B cell (primary cell): ENCODE results near the gene SMARCD3. TPM values are rescaled to one million over a fixed set of nuclear protein-coding genes. Genes with fewer than 3 reads are reported as not detected.

Source experiments
- ATAC-seq: fragments of 200-7000 bp; cut with Tn5 transposase; one replicate; pipeline ENCODE4 v1.10.0; 2021; ENCODE audit warnings: low read depth, mild to moderate bottlenecking, moderate number of reproducible peaks, moderate library complexity
- CTCF ChIA-PET: fragments of 350-600 bp; sonication (Branson Sonifier 250); formaldehyde crosslinking; loops from one replicate; lab custom pipeline; 2021; ENCODE audit warnings: antibody characterized with exemption, inconsistent platforms; lab: Charles Lee
- POLR2A ChIA-PET: fragments of 350-600 bp; sonication (Branson Sonifier 250); formaldehyde crosslinking; loops from one replicate; lab custom pipeline; 2021; ENCODE audit warnings: antibody characterized with exemption; lab: Charles Lee
- DNase-seq: peaks from one replicate; pipeline ENCODE4 v3.0.0; 2013
- H2AFZ ChIP-seq: 2 replicates; pipeline ENCODE4 v1.6.1; 2012; ENCODE audit warnings: mild to moderate bottlenecking, low read depth, low read length; ENCODE audit not compliant: insufficient read depth, poor library complexity, severe bottlenecking
- H3K27ac ChIP-seq, 2 donors: 1 replicate in 1 of 2; 2 replicates in 1 of 2; pipeline ENCODE4 v1.5.1; 2012 to 2013; ENCODE audit warnings: low read length in 2 of 2, mild to moderate bottlenecking in 2 of 2, moderate library complexity in 1 of 2
- H3K27me3 ChIP-seq, 4 experiments: fragments of 200-600 bp in 1 of 4; sonication (generic) in 1 of 4; replicated peaks in 1 of 4; 1 replicate in 2 of 4; 2 replicates in 2 of 4; pipeline versions ENCODE4 v1.6.1 to v1.7.0; 2013 to 2016; ENCODE audit warnings: low read length in 3 of 4, mild to moderate bottlenecking in 2 of 4, mixed read lengths in 1 of 4, moderate library complexity in 1 of 4; ENCODE audit not compliant: insufficient read depth in 4 of 4, control insufficient read depth in 3 of 4; ENCODE audit errors: control extremely low read depth in 1 of 4
- H3K36me3 ChIP-seq, 2 experiments: replicated peaks in 1 of 2; 1 replicate in 1 of 2; 2 replicates in 1 of 2; pipeline versions ENCODE4 v1.6.1 to v1.7.1; 2013; ENCODE audit warnings: low read length in 1 of 2; ENCODE audit not compliant: insufficient read depth in 2 of 2, control insufficient read depth in 1 of 2; ENCODE audit errors: control extremely low read depth in 1 of 2, extremely low read depth in 1 of 2
- H3K4me1 ChIP-seq, 2 donors: fragments of 200-600 bp in 1 of 2; sonication (generic) in 1 of 2; 1 replicate in 1 of 2; 2 replicates in 1 of 2; pipeline versions ENCODE4 v1.5.1 to v1.6.1; 2013 to 2017; ENCODE audit warnings: low read length in 2 of 2; ENCODE audit not compliant: control insufficient read depth in 2 of 2, insufficient read depth in 2 of 2
- H3K4me2 ChIP-seq: replicated peaks from 2 replicates; pipeline ENCODE3; 2012; ENCODE audit warnings: mild to moderate bottlenecking, low read depth, low read length; ENCODE audit not compliant: poor library complexity, severe bottlenecking
- H3K4me3 ChIP-seq, 5 experiments: fragments of 200-600 bp in 1 of 5; sonication (generic) in 1 of 5; 1 replicate in 3 of 5; 2 replicates in 2 of 5; pipeline versions ENCODE4 v1.5.1 to v1.7.0; 2011 to 2016; ENCODE audit warnings: low read length in 4 of 5, mild to moderate bottlenecking in 4 of 5, low read depth in 2 of 5, control low read depth in 1 of 5, moderate library complexity in 1 of 5; ENCODE audit not compliant: insufficient read depth in 1 of 5; ENCODE audit errors: control extremely low read depth in 1 of 5, extremely low read depth in 1 of 5
- H3K79me2 ChIP-seq: fragments of 200-600 bp; sonication (generic); one replicate; pipeline ENCODE4 v1.6.0; 2016; ENCODE audit warnings: low read length; ENCODE audit not compliant: control insufficient read depth, insufficient read depth
- H3K9ac ChIP-seq: fragments of 200-600 bp; sonication (generic); 2 replicates; pipeline ENCODE4 v1.6.1; 2017; ENCODE audit warnings: mild to moderate bottlenecking, low read length, moderate library complexity
- H3K9me3 ChIP-seq, 3 donors: one replicate each; pipeline versions ENCODE4 v1.6.1 to v1.7.1; 2013; ENCODE audit warnings: low read length in 2 of 3; ENCODE audit not compliant: control insufficient read depth in 2 of 3, insufficient read depth in 1 of 3; ENCODE audit errors: control extremely low read depth in 1 of 3
- H4K20me1 ChIP-seq: 2 replicates; pipeline ENCODE4 v1.6.0; 2012; ENCODE audit warnings: mild to moderate bottlenecking, low read length; ENCODE audit not compliant: insufficient read depth, control insufficient read depth, poor library complexity, severe bottlenecking
- H3K27ac Mint-ChIP-seq: one replicate; pipeline ENCODE4 v1.8.0; 2021; ENCODE audit warnings: mixed read lengths
- H3K27me3 Mint-ChIP-seq: one replicate; pipeline ENCODE4 v1.8.0; 2021; ENCODE audit warnings: mixed read lengths
- H3K4me1 Mint-ChIP-seq: one replicate; pipeline ENCODE4 v1.8.0; 2021; ENCODE audit warnings: mixed read lengths
- H3K4me3 Mint-ChIP-seq: one replicate; pipeline ENCODE4 v1.8.0; 2021; ENCODE audit warnings: mixed read lengths
- H3K9me3 Mint-ChIP-seq: one replicate; pipeline ENCODE4 v1.8.0; 2022; ENCODE audit warnings: mixed read lengths; ENCODE audit not compliant: insufficient read depth
- CTCF ChIP-seq: fragments of 200-600 bp; IDR thresholded peaks from one replicate; pipeline ENCODE4 v1.8.0; 2022; ENCODE audit warnings: antibody characterized with exemption, mild to moderate bottlenecking
- EZH2 ChIP-seq: IDR thresholded peaks from 2 replicates; pipeline ENCODE4 v1.6.1; 2012; ENCODE audit warnings: borderline replicate concordance, low read depth, mild to moderate bottlenecking, moderate library complexity, low read length; ENCODE audit not compliant: insufficient read depth, poor library complexity, severe bottlenecking
- WGBS: methylation state at CpG from one replicate; pipeline ENCODE4 v1.1.5; 2013; ENCODE audit warnings: missing lambda C conversion rate; ENCODE audit not compliant: insufficient coverage; 5-methylcytosine and 5-hydroxymethylcytosine counted together
- intact Hi-C: fragments of 100-400 bp; cut with micrococcal nuclease; formaldehyde crosslinking; loops from one replicate; pipeline ENCODE4 v1.10.0; 2022
- polyA plus RNA-seq: library from polyadenylated mRNA; depleted of rRNA; stranded (reverse); fragments of >200 nt; gene quantifications from 2 replicates; pipeline ENCODE4 v1.2.3, GENCODE V29; 2012
- total RNA-seq, 2 donors: library from RNA; stranded (reverse); fragments of 120-200 nt in 1 of 2; gene quantifications; 1 replicate in 1 of 2; 2 replicates in 1 of 2; pipeline versions ENCODE4 v1.2.3 to v1.2.4, GENCODE V29; 2013 to 2022

The SMARCD3 gene
- total and polyA plus RNA-seq, 2 donors (not counting 1 experiment from before 2014, with no cell fraction given): 1.0 TPM; not detected in 1

GRCh38 chr7:151269511-151269910 is 21.0 kb upstream of the SMARCD3 start:
- Histone ChIP-seq H3K4me2 (no peak overlapping the region), H3K79me2 (no peaks in the 10 kb centered on the region), H3K9ac (no peak overlapping the region), H3K9me3 (no peaks in the 10 kb centered on the region), H3K4me1 (no peaks in the 10 kb centered on the region), H3K36me3 (no peaks in the 10 kb centered on the region), H3K27me3 (peaks cover 0 to 10% (median 0%) of the 10 kb centered on the region in 4 experiments), H2AFZ (no peak overlapping the region), H3K27ac (no peak overlapping the region), H4K20me1 (no peaks in the 10 kb centered on the region), H3K4me3 (no peak overlapping the region)
- Mint-ChIP-seq H3K27ac (no peak overlapping the region), H3K4me3 (no peak overlapping the region), H3K9me3 (no peaks in the 10 kb centered on the region), H3K27me3 (peaks cover 24% of the 10 kb centered on the region), H3K4me1 (no peaks in the 10 kb centered on the region)
- no peak for TF ChIP-seq CTCF
- ChIA-PET POLR2A (interaction anchor here (0.6 kb wide), 1 partner anchor 281 kb away, joined by 5 read pairs; no protein-coding TSS in a partner anchor), CTCF (no interaction called here)
- 96% methylated on average over 6 of the region's 10 CpGs for WGBS
- intact Hi-C loops: no loop called here
- DNase-seq (no peak), ATAC-seq (no peak)

- WGBS: 96% methylated on average over 5 of the region's 9 CpGs
- Histone ChIP-seq H3K9ac (no peak overlapping the region), H3K4me2 (no peak overlapping the region), H2AFZ (no peak overlapping the region), H3K36me3 (no peaks in the 10 kb centered on the region), H4K20me1 (no peaks in the 10 kb centered on the region), H3K9me3 (peaks cover 0 to 8% (median 0%) of the 10 kb centered on the region in 3 donors), H3K27ac (no peak overlapping the region), H3K27me3 (peaks cover 0 to 9% (median 0%) of the 10 kb centered on the region in 4 experiments), H3K4me1 (no peaks in the 10 kb centered on the region), H3K4me3 (no peak overlapping the region), H3K79me2 (no peaks in the 10 kb centered on the region)
- Mint-ChIP-seq H3K27me3 (peaks cover 31% of the 10 kb centered on the region), H3K9me3 (no peaks in the 10 kb centered on the region), H3K27ac (no peak overlapping the region), H3K4me1 (no peaks in the 10 kb centered on the region), H3K4me3 (no peak overlapping the region)
- TF ChIP-seq EZH2: no peak
- no peak for TF ChIP-seq CTCF
- POLR2A ChIA-PET: no interaction called here
- ATAC-seq (no peak), DNase-seq (no peak)
- CTCF ChIA-PET: no interaction called here
- intact Hi-C loops: no loop called here
Measured at GRCh38 chr7:151265351-151265931, 16.9 kb upstream of the SMARCD3 start.
